ENCODE measurements around the gene RALGAPB. TPM values are rescaled to one million over a fixed set of nuclear protein-coding genes. Genes with fewer than 3 reads are reported as not detected.

RALGAPB gene
- total and polyA plus RNA-seq, 2 of the 13 experiments (the other 11 are each of a cell fraction or from before 2014, with no cell fraction given), result 17.6 to 30.6 TPM

DNA sequence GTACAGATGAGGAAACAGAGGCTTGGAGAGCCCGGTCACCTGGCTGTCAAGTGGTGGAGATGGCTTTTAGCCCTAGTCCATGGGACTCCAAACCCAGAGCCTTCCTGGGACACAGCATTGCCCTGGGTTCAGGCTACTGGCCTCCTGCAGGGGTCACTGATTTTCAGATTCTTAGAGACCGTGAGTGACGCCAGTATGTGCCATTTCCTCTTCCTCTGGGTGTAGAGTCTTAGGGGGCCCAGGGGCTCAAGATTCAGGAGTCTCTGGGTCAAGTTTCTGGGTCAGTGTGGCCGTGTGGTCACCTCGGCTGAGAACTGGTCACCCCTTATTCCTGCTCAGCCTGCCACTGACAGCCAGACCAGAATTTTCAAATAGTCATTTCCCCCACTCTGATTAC is 129.5 kb downstream of the RALGAPB start (continued):
- TF ChIP-seq, protein P1, sequence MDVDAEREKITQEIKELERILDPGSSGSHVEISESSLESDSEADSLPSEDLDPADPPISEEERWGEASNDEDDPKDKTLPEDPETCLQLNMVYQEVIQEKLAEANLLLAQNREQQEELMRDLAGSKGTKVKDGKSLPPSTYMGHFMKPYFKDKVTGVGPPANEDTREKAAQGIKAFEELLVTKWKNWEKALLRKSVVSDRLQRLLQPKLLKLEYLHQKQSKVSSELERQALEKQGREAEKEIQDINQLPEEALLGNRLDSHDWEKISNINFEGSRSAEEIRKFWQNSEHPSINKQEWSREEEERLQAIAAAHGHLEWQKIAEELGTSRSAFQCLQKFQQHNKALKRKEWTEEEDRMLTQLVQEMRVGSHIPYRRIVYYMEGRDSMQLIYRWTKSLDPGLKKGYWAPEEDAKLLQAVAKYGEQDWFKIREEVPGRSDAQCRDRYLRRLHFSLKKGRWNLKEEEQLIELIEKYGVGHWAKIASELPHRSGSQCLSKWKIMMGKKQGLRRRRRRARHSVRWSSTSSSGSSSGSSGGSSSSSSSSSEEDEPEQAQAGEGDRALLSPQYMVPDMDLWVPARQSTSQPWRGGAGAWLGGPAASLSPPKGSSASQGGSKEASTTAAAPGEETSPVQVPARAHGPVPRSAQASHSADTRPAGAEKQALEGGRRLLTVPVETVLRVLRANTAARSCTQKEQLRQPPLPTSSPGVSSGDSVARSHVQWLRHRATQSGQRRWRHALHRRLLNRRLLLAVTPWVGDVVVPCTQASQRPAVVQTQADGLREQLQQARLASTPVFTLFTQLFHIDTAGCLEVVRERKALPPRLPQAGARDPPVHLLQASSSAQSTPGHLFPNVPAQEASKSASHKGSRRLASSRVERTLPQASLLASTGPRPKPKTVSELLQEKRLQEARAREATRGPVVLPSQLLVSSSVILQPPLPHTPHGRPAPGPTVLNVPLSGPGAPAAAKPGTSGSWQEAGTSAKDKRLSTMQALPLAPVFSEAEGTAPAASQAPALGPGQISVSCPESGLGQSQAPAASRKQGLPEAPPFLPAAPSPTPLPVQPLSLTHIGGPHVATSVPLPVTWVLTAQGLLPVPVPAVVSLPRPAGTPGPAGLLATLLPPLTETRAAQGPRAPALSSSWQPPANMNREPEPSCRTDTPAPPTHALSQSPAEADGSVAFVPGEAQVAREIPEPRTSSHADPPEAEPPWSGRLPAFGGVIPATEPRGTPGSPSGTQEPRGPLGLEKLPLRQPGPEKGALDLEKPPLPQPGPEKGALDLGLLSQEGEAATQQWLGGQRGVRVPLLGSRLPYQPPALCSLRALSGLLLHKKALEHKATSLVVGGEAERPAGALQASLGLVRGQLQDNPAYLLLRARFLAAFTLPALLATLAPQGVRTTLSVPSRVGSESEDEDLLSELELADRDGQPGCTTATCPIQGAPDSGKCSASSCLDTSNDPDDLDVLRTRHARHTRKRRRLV (CRISPR knock-in tag; IDR thresholded peaks at IDR 0.05), result no peak
- TF ChIP-seq, protein P2, sequence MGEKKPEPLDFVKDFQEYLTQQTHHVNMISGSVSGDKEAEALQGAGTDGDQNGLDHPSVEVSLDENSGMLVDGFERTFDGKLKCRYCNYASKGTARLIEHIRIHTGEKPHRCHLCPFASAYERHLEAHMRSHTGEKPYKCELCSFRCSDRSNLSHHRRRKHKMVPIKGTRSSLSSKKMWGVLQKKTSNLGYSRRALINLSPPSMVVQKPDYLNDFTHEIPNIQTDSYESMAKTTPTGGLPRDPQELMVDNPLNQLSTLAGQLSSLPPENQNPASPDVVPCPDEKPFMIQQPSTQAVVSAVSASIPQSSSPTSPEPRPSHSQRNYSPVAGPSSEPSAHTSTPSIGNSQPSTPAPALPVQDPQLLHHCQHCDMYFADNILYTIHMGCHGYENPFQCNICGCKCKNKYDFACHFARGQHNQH (CRISPR knock-in tag; IDR thresholded peaks at IDR 0.05), result no peak
- TF ChIP-seq ELF1 (CRISPR knock-in tag; IDR thresholded peaks at IDR 0.05) (no peak), ZNF451 (CRISPR knock-in tag; IDR thresholded peaks at IDR 0.05) (no peak), RFXANK (CRISPR knock-in tag; IDR thresholded peaks at IDR 0.05) (no peak), FOSL1 (CRISPR knock-in tag; IDR thresholded peaks at IDR 0.05; ENCODE audit: borderline replicate concordance) (0 out of 2 replicates have a peak, but pooled peaks have one; percentile 5), RAD21 (CRISPR knock-in tag; IDR thresholded peaks at IDR 0.05) (no peak)

DNA sequence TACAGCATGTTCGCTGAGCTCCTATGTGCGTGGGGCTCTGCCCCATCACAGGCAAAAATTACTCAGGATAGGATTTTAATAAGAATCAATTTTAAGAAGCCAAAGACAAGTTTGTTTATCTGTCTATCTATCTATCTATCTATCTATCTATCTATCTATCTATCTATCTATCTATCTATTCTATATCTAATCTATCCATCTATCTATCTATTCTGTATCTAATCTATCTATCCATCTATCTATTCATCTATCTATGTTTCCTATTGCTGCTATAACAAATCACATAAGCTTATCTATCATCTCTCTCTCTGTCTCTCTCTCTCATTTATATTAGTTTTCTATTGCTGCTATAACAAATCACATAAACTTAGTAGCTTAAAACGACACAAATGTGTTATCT is 130.6 kb downstream of the RALGAPB start:
- no peak for TF ChIP-seq CC2D1A (CRISPR knock-in tag; IDR thresholded peaks at IDR 0.05)
- TF ChIP-seq JARID2 (CRISPR knock-in tag; IDR thresholded peaks at IDR 0.05; ENCODE audit: insufficient replicate concordance), result no peak
- no peak for TF ChIP-seq ZNF326 (CRISPR knock-in tag; IDR thresholded peaks at IDR 0.05; ENCODE audit: borderline replicate concordance)
- TF ChIP-seq ZNF564 (CRISPR knock-in tag; IDR thresholded peaks at IDR 0.05), result no peak
- TF ChIP-seq, protein P3, sequence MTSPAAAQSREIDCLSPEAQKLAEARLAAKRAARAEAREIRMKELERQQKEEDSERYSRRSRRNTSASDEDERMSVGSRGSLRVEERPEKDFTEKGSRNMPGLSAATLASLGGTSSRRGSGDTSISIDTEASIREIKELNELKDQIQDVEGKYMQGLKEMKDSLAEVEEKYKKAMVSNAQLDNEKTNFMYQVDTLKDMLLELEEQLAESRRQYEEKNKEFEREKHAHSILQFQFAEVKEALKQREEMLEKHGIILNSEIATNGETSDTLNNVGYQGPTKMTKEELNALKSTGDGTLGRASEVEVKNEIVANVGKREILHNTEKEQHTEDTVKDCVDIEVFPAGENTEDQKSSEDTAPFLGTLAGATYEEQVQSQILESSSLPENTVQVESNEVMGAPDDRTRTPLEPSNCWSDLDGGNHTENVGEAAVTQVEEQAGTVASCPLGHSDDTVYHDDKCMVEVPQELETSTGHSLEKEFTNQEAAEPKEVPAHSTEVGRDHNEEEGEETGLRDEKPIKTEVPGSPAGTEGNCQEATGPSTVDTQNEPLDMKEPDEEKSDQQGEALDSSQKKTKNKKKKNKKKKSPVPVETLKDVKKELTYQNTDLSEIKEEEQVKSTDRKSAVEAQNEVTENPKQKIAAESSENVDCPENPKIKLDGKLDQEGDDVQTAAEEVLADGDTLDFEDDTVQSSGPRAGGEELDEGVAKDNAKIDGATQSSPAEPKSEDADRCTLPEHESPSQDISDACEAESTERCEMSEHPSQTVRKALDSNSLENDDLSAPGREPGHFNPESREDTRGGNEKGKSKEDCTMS (CRISPR knock-in tag; conservative IDR thresholded peaks at IDR 0.05), result no peak
- no peak for FAIRE-seq
- intact Hi-C loops (cut with micrococcal nuclease; ENCODE audit: unreplicated experiment) (no loop called here), in situ Hi-C loops (cut with HindIII; ENCODE audit: extremely low pct_ligation_motif_present, low pct_unique_long_range_greater_than_20kb) (no loop called here)
- POLR2A ChIA-PET, result no interaction called here
- peaks cover 85% of the 10 kb centered on the region for H3K4me1 ChIP-seq (ENCODE audit: insufficient read depth, low read length)
- no peaks in the 10 kb centered on the region for H3K36me3 ChIP-seq (replicated peaks in 1 of 2; ENCODE audit: control insufficient read depth in 1 of 2, insufficient read depth in 2 of 2, low read length in 2 of 2)
- CTCF ChIA-PET (ENCODE audit: low intra/inter-chr PET ratio, low total read pairs), result no interaction called here
- H3K4me2 ChIP-seq (ENCODE audit: low read depth, low read length), result no peak overlapping the region
- no peak for DNase-seq (ENCODE audit: low spot score)
- no peak for ATAC-seq
- no peak overlapping the region for H3K4me3 ChIP-seq (replicated peaks in 1 of 3; ENCODE audit: insufficient read depth in 1 of 3, low read depth in 2 of 3, low read length in 3 of 3)
- H3K27me3 ChIP-seq (ENCODE audit: control insufficient read depth in 1 of 2, insufficient read depth in 2 of 2, low read length in 2 of 2), result peaks cover 4 to 60% of the 10 kb centered on the region in 2 experiments; a peak in 4 of 5 replicates
- no peak overlapping the region for H3K9ac ChIP-seq (ENCODE audit: insufficient read depth, low read depth, low read length)
- H4K20me1 ChIP-seq (ENCODE audit: insufficient read depth, low read length), result no peaks in the 10 kb centered on the region
- no peak overlapping the region for H3K27ac ChIP-seq (ENCODE audit: extremely low read length, insufficient read depth, low read length)
- no peaks in the 10 kb centered on the region for H3K9me3 ChIP-seq (ENCODE audit: low read length)
- no peak overlapping the region for H2AFZ ChIP-seq (ENCODE audit: low read length)
- 63% methylated on average over 3 of the region's 3 CpGs for WGBS (ENCODE audit: low lambda C conversion rate)
- BruUV-seq (replicated peaks), result no TSS peak
- no peaks in the 10 kb centered on the region for H3K79me2 ChIP-seq (ENCODE audit: insufficient read depth, low read length)
